HG03565 (cell line): Measurements from ENCODE around the gene SLC17A4.
A peak's percentile ranks its signal among the peaks of the same experiment; 100 is the strongest.

Experiments used
- ATAC-seq: cut with Tn5 transposase; IDR thresholded peaks from one replicate; pipeline ENCODE4 v1.9.1; 2021; ENCODE audit warnings: mild to moderate bottlenecking, moderate library complexity; ENCODE audit not compliant: unreplicated experiment

Gene SLC17A4

GRCh38 chr6:25794784-25795183 is 40.2 kb downstream of the SLC17A4 start:
- ATAC-seq: no peak

- ATAC-seq: no peak
Observed at GRCh38 chr6:25801436-25801835, 46.9 kb downstream of the SLC17A4 start.

- ATAC-seq: no peak
Observed at GRCh38 chr6:25804804-25805203, 50.3 kb downstream of the SLC17A4 start.

- no peak for ATAC-seq
Observed at GRCh38 chr6:25815194-25815593, 60.7 kb downstream of the SLC17A4 start.

GRCh38 chr6:25816252-25816651 is 61.7 kb downstream of the SLC17A4 start:
- ATAC-seq: no peak

GRCh38 chr6:25821341-25821740 is 66.8 kb downstream of the SLC17A4 start:
- no peak for ATAC-seq

GRCh38 chr6:25829375-25829774 is 74.8 kb downstream of the SLC17A4 start:
- ATAC-seq: peak; percentile 84

- no peak for ATAC-seq
Observed at GRCh38 chr6:25830458-25830857, 75.9 kb downstream of the SLC17A4 start.
